Right ventricle myocardium superior (tissue), 1 donor: ENCODE results near the gene USP11. TPM values are rescaled to one million over a fixed set of nuclear protein-coding genes. Genes with fewer than 3 reads are reported as not detected.

Experiments
- ATAC-seq: fragments of 200-7000 bp; cut with Tn5 transposase; one replicate; pipeline ENCODE4 v1.9.1; 2020; ENCODE audit warnings: mild to moderate bottlenecking; ENCODE audit not compliant: poor library complexity
- DNase-seq: peaks from one replicate; pipeline ENCODE4 v3.0.0-alpha.2; 2020
- intact Hi-C: fragments of 100-400 bp; cut with DNase I; formaldehyde crosslinking; loops from one replicate; pipeline ENCODE4 v1.11.2; 2022
- long read RNA-seq: library from polyadenylated mRNA; unstranded; transcript quantifications from one replicate; pipeline ENCODE4 v2.0.0, GENCODE V29; 2021
- total RNA-seq: library from RNA; stranded (reverse); fragmentation: NEBNext Ultra II Directional; extraction: Animal tissue kit (Norgen Biotek cat#: 25700); gene quantifications from one replicate; pipeline ENCODE4 v1.2.1, GENCODE V29; 2021
- donor health status: DM: no; HTN: yes; CAD: no; lungs with severe emphysema.

Gene USP11
- total RNA-seq: 31.7 TPM
- long read RNA-seq, transcript USP11-204 (21 exons, 3,515 nt): major isoform, 50 of 113 reads
- long read RNA-seq, partial matches to known transcripts: 33 of 113 reads
- long read RNA-seq, other reads (novel, unspliced or antisense): 30 of 113 reads

DNA sequence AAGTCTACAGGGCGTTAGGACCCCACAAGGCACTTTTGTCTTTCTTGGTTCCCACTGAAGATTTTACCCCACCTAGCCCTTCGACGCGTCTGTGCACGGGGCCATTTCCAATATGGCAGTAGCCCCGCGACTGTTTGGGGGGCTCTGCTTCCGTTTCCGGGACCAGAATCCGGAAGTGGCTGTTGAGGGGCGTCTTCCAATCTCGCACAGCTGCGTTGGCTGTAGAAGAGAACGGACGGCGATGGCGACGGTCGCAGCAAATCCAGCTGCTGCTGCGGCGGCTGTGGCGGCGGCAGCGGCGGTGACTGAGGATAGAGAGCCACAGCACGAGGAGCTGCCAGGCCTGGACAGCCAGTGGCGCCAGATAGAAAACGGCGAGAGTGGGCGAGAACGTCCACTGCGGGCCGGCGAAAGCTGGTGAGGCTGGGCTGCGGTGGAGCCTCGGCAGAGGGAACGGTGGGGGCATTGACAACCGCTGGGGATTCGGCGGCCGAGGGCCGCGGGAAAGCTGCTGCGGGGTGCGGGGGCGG, at the start of gene USP11:
Gene USP11 (plus strand): TSS at position 207 of the 530 bp plus-strand sequence. CDS start 35 bp downstream, at position 242.
- ATAC-seq: peak; percentile 29
- peak; percentile 54 for DNase-seq
- intact Hi-C loops: no loop called here

DNA sequence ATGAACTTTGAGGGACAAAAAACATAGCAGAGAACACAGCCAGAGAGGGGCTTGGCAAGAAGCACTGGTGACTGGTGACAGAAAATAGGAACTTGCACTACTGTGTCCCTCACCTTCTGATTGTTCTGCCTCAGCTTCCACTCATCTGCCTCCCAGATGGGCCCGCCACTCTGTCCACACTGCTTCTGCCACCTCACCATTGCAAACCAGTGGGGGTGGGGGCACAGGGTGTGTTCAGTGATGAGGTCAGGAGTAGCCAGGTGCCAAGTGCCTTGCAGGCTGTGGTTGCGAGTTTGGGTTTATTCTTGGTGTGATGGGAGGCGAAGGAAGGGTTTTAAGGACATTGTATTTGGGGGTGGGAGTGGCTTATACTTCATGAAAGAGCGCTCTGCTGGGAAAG, 48.3 kb upstream of the USP11 start:
- intact Hi-C loops: no loop called here
- ATAC-seq (no peak), DNase-seq (no peak)

DNA sequence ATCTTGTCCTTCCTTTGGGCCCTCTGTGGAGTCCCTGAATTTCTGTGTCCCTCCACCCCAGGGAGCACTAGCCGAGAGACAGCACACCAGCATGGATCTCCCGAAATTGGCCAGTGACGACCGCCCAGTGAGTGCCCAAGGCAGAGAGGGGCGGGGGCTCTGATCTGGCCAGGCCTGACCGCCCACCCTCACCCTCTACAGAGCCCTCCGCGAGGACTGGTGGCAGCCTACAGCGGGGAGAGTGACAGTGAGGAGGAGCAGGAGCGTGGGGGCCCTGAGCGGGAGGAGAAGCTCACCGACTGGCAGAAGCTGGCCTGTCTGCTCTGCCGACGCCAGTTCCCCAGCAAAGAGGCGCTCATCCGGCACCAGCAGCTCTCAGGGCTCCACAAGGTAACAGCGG, 47.6 kb upstream of the USP11 start:
- ATAC-seq: no peak
- intact Hi-C loops: no loop called here
- no peak for DNase-seq

DNA sequence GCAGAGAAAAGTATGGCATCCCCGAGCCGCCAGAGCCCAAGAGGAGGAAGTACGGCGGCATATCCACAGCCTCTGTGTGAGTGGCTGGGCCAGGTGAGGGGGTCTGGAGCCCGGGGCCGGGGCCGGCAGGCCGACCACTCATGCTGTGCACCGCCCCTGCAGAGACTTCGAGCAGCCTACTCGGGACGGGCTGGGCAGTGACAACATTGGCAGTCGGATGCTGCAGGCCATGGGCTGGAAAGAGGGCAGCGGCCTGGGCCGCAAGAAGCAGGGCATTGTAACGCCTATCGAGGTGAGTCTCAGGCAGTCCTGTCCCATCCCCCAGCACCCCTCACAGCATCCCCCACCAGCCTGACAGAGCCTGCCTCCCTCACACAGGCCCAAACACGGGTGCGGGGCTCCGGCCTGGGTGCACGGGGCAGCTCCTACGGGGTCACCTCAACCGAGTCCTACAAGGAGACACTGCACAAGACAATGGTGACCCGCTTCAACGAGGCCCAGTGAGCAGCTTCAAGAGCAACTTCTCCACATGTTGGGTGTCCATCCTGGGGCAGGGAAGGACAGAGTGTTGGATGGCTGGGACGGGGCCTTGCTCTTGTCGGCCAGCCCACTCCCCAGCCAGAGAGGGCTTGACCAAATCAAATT, 46.6 kb upstream of the USP11 start:
- no peak for DNase-seq
- intact Hi-C loops: no loop called here

DNA sequence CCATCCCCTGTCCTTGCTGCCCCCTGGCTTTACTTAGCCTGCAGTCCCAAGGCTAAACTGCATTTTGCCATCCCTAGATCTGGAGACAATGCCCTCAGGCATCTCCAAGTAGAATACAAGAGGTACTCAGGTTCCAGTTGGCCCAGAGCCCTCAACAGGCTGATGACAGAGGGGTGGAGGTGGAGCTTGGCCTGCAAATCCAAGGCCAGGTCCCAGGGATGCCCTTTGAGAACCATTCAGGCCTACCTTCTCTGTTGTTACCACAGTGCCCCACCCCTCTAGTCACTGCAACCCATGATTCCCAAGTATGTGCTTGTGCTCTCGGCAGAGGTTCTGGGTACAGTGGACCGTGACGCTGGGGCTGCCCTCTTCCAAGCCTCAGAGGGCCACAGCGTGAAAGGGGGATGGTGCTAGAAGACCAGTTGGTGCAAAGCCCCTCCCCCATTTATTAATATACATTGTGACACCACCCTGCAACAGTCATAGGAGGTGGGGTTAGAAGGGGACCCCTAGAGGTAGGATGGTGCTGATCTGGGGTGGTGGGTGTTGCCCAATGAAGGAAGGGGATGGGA, 45.6 kb upstream of the USP11 start:
- ATAC-seq: no peak
- intact Hi-C loops: no loop called here
- no peak for DNase-seq

More for the DNA sequence above, 46.6 kb upstream of the USP11 start:
- ATAC-seq: no peak

DNA sequence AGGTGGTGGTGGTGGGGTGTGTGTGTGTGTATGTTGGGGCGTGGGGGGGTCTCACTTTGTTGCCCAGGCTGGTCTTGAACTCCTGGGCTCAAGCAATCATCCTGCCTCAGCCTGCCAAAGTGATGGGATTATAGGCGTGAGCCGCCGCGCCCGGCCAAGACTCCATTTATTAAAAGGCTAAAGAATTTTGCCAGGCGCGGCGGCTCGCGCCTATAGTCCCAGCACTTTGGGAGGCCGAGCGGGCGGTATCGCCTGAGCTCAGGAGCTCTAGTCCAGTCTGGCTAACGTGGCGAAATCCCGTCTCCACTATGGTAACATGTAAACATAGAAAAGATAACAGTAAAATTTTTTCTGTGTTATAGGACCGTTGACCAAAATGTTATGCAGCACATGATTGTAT, 42.9 kb upstream of the USP11 start:
- DNase-seq (no peak), ATAC-seq (no peak)
- intact Hi-C loops: loop anchor here (5.0 to 10.0 kb wide), 2 partner anchors 195 to 332 kb away; no protein-coding TSS in a partner anchor

DNA sequence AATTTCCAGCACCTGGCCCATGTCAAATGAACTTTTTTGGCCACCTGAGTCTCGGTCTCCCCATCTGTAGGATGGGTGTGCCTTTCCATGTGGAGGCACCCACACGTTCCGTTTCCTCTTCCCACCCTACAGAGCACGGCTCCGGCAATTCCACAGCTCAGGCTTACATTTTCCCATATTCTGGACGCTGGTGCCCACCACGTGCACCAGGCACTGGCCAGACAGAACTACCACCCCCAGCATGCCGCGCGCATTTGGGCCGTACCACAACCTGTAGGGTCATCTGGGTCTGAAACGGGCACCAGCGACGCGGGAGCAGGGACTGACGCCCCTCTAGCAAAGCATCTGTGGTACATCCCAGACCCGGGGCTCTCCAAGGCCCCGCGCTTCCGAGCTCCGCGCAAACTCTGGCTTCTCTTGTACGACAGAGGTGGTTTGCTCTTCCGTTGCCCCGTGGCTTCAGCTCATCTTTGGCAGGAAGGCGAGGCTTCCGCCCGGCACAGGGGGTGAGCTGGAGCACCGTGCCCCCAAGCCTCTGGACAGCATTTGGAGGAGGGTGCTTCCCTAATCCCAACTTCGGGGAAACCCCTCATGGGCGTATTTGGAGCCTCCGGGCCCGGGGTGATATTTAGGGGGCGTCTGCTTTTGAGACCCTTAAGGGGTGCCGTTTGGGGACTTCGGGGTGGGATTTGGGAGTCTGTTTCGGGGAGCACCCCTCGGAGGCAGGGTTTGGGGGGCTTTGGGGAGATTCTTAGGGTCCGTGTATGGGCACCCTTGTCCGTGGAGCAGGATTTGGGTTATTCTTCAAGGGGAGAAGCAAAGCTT, 42.2 kb upstream of the USP11 start:
- intact Hi-C loops: loop anchor here (5.0 to 10.0 kb wide), 2 partner anchors 194 to 332 kb away; no protein-coding TSS in a partner anchor
- peak; percentile 89 for DNase-seq
- peak; percentile 87 for ATAC-seq

DNA sequence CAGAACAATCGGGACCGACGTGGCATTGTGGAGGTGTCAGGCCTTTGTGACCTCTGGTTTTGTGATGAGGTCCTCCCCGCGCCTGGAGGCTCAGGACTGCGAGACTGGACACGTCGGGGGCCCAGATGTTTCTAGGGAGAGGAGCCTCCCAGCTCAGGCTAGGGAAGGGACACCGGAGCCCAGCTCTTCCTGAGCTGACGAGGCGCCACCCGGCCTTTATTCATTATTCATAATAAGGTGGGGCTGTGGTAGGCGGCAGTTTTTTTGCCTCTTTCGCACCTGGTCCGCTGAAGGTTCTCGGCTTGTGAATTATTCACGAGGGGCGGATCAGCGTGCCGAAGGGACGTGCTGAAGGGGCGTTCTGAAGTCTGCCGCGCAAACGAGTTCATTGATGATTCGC, 41.5 kb upstream of the USP11 start:
- no peak for DNase-seq
- ATAC-seq: no peak
- intact Hi-C loops: loop anchor here (5.0 to 10.0 kb wide), 2 partner anchors 193 to 331 kb away; no protein-coding TSS in a partner anchor

DNA sequence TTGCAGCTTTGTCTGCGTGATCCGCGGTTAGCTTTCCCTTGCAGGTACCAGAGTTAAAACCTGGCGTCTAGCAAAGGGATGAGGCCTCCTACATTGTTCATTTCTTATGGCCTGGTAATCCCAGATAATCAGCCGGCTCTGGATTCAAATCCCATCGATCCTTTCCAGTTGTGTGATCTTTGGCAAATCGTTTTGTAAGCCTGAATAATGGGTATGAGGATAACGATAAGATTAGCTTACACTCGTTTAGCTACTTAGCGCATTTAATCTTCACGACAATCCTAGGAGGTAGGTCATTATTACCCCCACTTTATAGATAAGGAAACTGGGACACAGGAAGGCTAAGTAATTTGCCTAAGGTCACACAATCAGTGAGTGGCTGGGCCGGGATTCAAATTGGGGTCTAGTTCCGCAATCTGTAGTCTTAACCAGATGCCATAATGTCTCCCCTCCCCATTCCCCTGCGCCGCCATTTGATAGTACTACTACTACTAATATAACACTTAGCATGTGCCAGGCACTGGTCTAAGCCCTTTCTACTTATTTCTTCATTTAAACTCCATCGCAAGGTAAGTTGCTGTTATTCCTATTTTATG, 40.9 kb upstream of the USP11 start:
- intact Hi-C loops: loop anchor here (5.0 to 10.0 kb wide), 2 partner anchors 193 to 330 kb away; no protein-coding TSS in a partner anchor
- ATAC-seq: no peak
- DNase-seq: no peak

DNA sequence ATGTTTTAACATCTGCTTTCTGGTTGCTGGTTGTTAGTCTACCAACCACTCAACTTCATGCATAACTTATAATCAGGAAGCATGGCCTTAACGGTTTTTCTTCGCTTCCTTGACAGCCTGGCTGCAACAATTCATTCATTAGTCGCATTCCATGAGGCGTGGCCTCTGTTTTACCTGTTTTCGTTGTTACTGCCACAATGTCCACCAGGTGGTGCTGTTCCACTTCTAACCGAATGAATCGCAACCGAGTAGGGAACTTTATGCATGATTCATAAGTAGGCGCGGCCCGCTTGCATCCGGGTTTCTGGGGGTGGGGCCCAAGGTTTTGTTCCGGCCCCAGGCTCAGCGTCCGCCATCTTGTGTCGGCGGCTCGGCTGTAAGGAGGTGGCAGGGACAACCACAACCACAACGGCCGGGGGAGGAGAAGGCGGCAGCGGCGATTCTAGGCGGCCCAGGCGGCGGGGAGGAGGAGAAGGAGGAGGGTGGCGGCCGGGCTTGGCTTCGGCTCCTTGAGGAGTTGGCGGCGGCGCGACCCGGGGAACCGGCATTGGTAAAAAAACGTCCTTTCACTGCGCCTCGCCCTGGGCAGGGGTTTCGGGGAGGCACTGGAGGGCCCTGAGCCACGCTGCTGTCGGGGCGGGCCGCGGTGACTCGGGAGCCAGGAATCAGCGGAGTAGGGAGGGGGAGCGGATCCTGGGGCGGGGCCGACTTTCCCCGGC, 39.2 kb upstream of the USP11 start, which contains the start of gene UBA1:
Gene UBA1 (plus strand): TSS at position 355 of the 719 bp plus-strand sequence. CDS start 4,974 bp downstream, outside the sequence.
- intact Hi-C loops: loop anchor here (5.0 to 10.0 kb wide), 2 partner anchors 191 to 329 kb away; no protein-coding TSS in a partner anchor
- peak; percentile 94 for ATAC-seq
- DNase-seq: peak; percentile 94

DNA sequence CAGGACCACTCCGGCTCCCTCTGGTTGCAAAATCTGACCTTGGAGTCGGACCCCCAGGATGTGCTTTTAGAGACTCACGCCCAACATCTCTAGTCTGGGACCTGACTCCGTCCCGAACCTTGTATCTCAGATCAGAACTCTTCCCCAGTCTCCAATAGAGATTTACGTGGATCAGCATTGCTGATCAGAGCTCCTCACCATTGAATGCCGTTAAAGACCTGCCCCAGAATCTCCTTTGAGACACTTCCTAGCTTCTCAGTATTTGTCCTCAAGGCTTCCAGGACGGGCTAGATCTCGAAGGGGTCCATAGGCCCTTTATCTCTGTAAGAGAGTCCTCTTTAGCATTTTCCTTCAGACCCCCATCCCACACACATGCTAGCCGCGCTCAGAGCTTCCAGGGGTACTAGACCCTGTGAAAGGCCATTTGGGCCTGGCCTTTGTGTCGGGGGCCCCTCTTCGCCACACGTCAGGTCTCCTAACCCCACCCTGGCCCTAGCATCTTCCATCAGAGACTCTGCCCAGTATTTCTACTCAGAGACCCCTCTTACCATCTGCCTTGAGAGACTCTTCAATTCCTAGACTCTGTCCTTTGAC, 38.5 kb upstream of the USP11 start:
- ATAC-seq (no peak), DNase-seq (no peak)
- intact Hi-C loops: loop anchor here (5.0 to 10.0 kb wide), 2 partner anchors 191 to 328 kb away; no protein-coding TSS in a partner anchor

DNA sequence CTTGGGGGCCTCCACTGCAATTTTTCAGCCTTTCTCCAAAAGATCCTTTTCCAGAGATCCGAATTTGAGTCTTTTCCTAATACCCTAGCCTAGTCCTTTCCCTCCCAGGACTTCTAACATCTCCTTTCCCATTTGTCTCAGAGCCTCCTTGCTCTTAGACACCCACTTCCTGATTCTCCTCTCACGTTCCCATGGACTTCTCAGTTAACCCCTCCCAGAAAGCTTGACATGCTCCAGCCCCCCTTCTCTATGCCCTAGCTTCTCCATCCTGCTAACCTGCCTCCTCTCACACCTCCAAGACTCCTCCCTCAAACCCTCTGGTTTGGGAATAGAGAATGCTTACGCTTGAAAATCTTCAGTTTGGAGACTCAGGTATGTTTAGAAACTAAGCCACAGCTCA, 36.7 kb upstream of the USP11 start:
- ATAC-seq (no peak), DNase-seq (no peak)
- intact Hi-C loops: loop anchor here (10.0 kb wide), 1 partner anchor 189 kb away; no protein-coding TSS in a partner anchor

DNA sequence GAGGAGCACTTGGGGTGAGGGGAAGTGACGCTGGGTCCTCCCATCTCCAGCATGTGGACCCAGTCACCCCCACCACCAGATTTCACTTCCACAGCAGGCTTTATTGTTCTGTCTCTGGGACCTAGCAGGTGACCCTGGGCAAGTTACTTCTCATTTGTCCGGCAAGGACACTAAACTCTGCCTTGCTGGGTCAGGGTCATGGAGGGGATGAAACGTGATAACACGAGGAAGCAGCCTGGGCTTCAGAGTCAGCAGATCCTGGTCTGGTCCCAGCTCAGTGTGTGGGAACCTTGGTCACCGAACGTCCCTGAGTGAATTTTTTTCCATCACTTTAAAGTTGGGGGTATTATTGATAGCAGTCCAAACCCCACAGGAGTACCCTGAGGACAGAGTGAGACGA, 35.3 kb upstream of the USP11 start:
- intact Hi-C loops: loop anchor here (10.0 kb wide), 1 partner anchor 187 kb away; no protein-coding TSS in a partner anchor
- DNase-seq (no peak), ATAC-seq (no peak)

DNA sequence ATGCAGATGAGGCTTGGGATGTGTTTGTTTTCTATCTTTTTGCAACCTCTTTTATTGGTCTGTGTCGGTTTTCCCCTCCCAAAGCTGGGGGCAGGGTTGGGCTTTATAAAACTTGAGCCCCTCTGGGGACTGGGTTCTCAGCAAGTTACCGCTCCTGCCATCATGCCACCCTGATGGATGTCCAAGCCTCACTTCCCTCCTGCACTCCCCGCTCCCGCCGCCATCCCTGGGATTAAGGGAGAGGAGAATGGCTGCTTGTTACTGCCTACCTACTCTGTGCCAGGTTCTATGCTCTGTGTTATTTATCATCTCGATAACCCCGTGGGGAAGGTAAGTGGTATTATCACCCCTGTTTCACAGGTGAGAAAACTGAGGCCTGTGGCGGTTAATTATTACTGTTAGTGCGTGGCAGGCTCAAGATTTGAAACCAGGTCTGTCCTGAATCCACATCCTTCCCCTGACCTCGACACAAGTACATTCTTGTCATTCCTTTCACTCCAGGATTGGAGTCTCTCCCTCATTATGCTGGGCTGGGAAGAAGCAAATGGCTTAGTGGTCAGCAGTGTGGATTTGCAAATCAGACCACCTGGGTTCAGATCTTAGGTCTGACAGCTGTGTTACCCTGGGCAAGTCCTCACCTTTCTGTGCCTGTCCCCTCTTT, 34.7 kb upstream of the USP11 start:
- intact Hi-C loops: loop anchor here (10.0 kb wide), 1 partner anchor 187 kb away; no protein-coding TSS in a partner anchor
- ATAC-seq (no peak), DNase-seq (no peak)

DNA sequence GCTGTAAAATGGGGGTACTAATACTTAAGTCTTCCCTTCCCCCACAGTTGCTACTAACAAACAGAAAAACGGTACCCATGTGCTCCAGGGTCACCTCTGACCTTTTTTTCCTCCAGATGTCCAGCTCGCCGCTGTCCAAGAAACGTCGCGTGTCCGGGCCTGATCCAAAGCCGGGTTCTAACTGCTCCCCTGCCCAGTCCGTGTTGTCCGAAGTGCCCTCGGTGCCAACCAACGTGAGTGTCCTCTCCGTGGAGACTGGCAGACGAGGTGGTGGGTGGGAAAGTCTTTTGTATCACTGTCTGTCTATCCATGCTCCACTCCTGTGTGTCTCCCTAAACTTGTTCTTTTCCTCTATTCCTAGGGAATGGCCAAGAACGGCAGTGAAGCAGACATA, 34.1 kb upstream of the USP11 start:
- no peak for ATAC-seq
- no peak for DNase-seq
- intact Hi-C loops: loop anchor here (10.0 kb wide), 1 partner anchor 186 kb away; no protein-coding TSS in a partner anchor

DNA sequence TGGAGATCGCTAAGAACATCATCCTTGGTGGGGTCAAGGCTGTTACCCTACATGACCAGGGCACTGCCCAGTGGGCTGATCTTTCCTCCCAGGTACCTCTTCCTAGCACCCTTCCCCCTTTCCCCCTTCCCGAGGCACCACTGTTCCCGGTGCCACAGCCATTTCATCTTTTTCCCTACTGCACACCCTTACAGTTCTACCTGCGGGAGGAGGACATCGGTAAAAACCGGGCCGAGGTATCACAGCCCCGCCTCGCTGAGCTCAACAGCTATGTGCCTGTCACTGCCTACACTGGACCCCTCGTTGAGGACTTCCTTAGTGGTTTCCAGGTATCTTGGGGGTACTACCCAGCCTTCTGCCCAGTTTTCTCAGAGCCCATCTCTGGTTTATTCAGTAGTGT, 33.5 kb upstream of the USP11 start:
- DNase-seq (no peak), ATAC-seq (no peak)
- intact Hi-C loops: loop anchor here (10.0 kb wide), 1 partner anchor 186 kb away; no protein-coding TSS in a partner anchor
